Measurements from ENCODE around the gene TBK1. TPM values are rescaled to one million over a fixed set of nuclear protein-coding genes. Genes with fewer than 3 reads are reported as not detected.

Gene TBK1
- total and polyA plus RNA-seq, 2 of the 4 experiments (the other 2 are of a cell fraction) = 9.9 to 11.6 TPM

DNA sequence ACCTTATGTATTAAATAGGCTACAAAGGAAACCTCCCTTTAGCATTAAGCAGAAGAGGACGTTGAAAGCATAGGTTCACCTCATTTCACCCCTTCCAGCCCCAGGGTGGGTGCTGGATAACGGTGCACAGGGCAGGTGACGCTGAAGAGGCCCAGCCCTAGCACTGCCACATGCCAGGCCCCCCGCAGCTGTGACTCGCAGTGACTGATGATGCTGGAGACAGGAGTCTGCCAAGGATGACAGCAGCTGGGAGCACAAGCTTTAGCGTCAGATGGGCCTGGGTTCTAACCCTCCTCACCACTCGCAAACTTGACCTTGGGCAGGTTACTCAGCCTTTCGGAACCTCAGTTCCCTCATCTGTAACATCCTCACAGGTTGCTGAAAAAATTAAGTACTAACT, 76.7 kb downstream of the TBK1 start:
- Histone ChIP-seq H3K4me3 (ENCODE audit: insufficient read depth, low read depth, low read length) (no peak overlapping the region), H3K9me1 (ENCODE audit: insufficient read depth, low read length) (no peaks in the 10 kb centered on the region), H2BK15ac (ENCODE audit: low read depth, low read length) (no peak overlapping the region), H3K27me3 (ENCODE audit: control insufficient read depth, insufficient read depth, low read length) (no peaks in the 10 kb centered on the region), H3K9me3 (ENCODE audit: control insufficient read depth, insufficient read depth, low read length) (no peaks in the 10 kb centered on the region), H2BK20ac (ENCODE audit: low read depth, low read length) (no peak overlapping the region), H4K8ac (ENCODE audit: low read depth in 2 of 2, low read length in 2 of 2) (no peak overlapping the region), H2AK5ac (ENCODE audit: low read depth, low read length) (no peak overlapping the region), H3K27ac (ENCODE audit: insufficient read depth, low read length) (no peak overlapping the region), H3K23ac (ENCODE audit: low read depth, low read length) (no peak overlapping the region), H2AFZ (replicated peaks; ENCODE audit: low read length, poor library complexity) (peak overlapping the region; percentile 84), H3K4me1 (ENCODE audit: control insufficient read depth, insufficient read depth, low read length) (peaks cover 2% of the 10 kb centered on the region; the same call in 1 of the 2 replicates), H3K9ac (ENCODE audit: low read depth, low read length) (no peak overlapping the region), H3K4me2 (ENCODE audit: low read depth, low read length) (no peak overlapping the region), H4K20me1 (ENCODE audit: insufficient read depth, low read length) (no peaks in the 10 kb centered on the region), H4K5ac (ENCODE audit: low read depth, low read length) (no peak overlapping the region), H3K14ac (replicated peaks; ENCODE audit: low read depth, low read length) (no peak overlapping the region), H3K4ac (ENCODE audit: low read depth, low read length) (peak overlapping the region; percentile 31; the same call in 1 of the 2 replicates), H3K18ac (ENCODE audit: low read depth, low read length) (no peak overlapping the region), H4K91ac (ENCODE audit: insufficient read depth, low read depth, low read length) (no peak overlapping the region), H2AK9ac (replicated peaks; ENCODE audit: low read depth, low read length, poor library complexity) (no peak overlapping the region), H3K56ac (ENCODE audit: extremely low read depth, insufficient read depth, low read length) (no peak overlapping the region), H3K36me3 (ENCODE audit: control insufficient read depth, insufficient read depth, low read length) (no peaks in the 10 kb centered on the region), H2BK5ac (ENCODE audit: low read depth, low read length, poor library complexity, severe bottlenecking) (no peak overlapping the region), H2BK120ac (ENCODE audit: low read depth, low read length) (no peak overlapping the region), H3K79me1 (ENCODE audit: low read depth in 1 of 2, low read length in 2 of 2) (no peaks in the 10 kb centered on the region)
- dilution Hi-C loops (cut with HindIII; ENCODE audit: low sequenced_read_pairs, unreplicated experiment) = no loop called here
- BruUV-seq (replicated peaks) = no TSS peak
- intact Hi-C loops (cut with micrococcal nuclease) = no loop called here
- no peak for ATAC-seq (ENCODE audit: low read depth)
- DNase-seq = peak; percentile 20
- CTCF ChIA-PET = no interaction called here
- POLR2A ChIA-PET (ENCODE audit: unreplicated experiment) = no interaction called here
- TF ChIP-seq MXI1 (IDR thresholded peaks at IDR 0.05; ENCODE audit: borderline replicate concordance, low read depth, low read length) = no peak
- TF ChIP-seq SMC3 (IDR thresholded peaks at IDR 0.05; ENCODE audit: low read depth, low read length) = no peak
- TF ChIP-seq, protein P1, sequence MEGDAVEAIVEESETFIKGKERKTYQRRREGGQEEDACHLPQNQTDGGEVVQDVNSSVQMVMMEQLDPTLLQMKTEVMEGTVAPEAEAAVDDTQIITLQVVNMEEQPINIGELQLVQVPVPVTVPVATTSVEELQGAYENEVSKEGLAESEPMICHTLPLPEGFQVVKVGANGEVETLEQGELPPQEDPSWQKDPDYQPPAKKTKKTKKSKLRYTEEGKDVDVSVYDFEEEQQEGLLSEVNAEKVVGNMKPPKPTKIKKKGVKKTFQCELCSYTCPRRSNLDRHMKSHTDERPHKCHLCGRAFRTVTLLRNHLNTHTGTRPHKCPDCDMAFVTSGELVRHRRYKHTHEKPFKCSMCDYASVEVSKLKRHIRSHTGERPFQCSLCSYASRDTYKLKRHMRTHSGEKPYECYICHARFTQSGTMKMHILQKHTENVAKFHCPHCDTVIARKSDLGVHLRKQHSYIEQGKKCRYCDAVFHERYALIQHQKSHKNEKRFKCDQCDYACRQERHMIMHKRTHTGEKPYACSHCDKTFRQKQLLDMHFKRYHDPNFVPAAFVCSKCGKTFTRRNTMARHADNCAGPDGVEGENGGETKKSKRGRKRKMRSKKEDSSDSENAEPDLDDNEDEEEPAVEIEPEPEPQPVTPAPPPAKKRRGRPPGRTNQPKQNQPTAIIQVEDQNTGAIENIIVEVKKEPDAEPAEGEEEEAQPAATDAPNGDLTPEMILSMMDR (conservative IDR thresholded peaks at IDR 0.05; ENCODE audit: low read depth, low read length) = no peak
- TF ChIP-seq MAZ (IDR thresholded peaks at IDR 0.05; ENCODE audit: borderline replicate concordance, low read depth, low read length) = no peak
- TF ChIP-seq, protein P2, sequence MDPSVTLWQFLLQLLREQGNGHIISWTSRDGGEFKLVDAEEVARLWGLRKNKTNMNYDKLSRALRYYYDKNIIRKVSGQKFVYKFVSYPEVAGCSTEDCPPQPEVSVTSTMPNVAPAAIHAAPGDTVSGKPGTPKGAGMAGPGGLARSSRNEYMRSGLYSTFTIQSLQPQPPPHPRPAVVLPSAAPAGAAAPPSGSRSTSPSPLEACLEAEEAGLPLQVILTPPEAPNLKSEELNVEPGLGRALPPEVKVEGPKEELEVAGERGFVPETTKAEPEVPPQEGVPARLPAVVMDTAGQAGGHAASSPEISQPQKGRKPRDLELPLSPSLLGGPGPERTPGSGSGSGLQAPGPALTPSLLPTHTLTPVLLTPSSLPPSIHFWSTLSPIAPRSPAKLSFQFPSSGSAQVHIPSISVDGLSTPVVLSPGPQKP (IDR thresholded peaks at IDR 0.05; ENCODE audit: borderline replicate concordance, low read depth, low read length) = no peak
- TF ChIP-seq FOS (IDR thresholded peaks at IDR 0.05; ENCODE audit: low read depth, low read length) = no peak
- TF ChIP-seq CEBPB (IDR thresholded peaks at IDR 0.05; ENCODE audit: low read depth, low read length) = no peak
- TF ChIP-seq CHD1 (IDR thresholded peaks at IDR 0.05; ENCODE audit: low read depth, low read length) = no peak
- WGBS, 2 experiments (ENCODE audit: extremely low coverage in 2 of 2, insufficient read length in 1 of 2) = 24% methylated on average over 3 of the region's 8 CpGs; no CpG with 5 or more reads in 1 of the 2 experiments
- in situ Hi-C loops (cut with MboI; ENCODE audit: low sequenced_read_pairs) = no loop called here

Measured in IMR-90 (cell line).